Gastroesophageal sphincter (tissue), 3 donors: ENCODE results near the gene KDM4E.

Experiments used
- CTCF ChIP-seq, 4 experiments: fragments of 200-600 bp in 2 of 4; fragments of 450-650 bp in 2 of 4; sonication (generic) in 1 of 4; IDR thresholded peaks; one replicate each; pipeline ENCODE4 v1.5.1; 2017 to 2019; ENCODE audit warnings: antibody characterized with exemption in 4 of 4, mild to moderate bottlenecking in 2 of 4, moderate library complexity in 2 of 4
- EP300 ChIP-seq: sonication (generic); formaldehyde crosslinking; IDR thresholded peaks from one replicate; pipeline ENCODE4 v1.6.1; 2017; ENCODE audit warnings: antibody characterized with exemption, mild to moderate bottlenecking

GRCh38 chr11:95055283-95055897 is 30.3 kb downstream of the KDM4E start:
- TF ChIP-seq CTCF (IDR thresholded peaks at IDR 0.05) (no peak), EP300 (no peak)
